ENCODE data around the gene NRXN3. TPM values are rescaled to one million over a fixed set of nuclear protein-coding genes. Genes with fewer than 3 reads are reported as not detected.

NRXN3 gene
- total and polyA plus RNA-seq, 2 of the 13 experiments (the other 11 are each of a cell fraction or from before 2014, with no cell fraction given): 0.03 TPM; not detected in 1

DNA sequence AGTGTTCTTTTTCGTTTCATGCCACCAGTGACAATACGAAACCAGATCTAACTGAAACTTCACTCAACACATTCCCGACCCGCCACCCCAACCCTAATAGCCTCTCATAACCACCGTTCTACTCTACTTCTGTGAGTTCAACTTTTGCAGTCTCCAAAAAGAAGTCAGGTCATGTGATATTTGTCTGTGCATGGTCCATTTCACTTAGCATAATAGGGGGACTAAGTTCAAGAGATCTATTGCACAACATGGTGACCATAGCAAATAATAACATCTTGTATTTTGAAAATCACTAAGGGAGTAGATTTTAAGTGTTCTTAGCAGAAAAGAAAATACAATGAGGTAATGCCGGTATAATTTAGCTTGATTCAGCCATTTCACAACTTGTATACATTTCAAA is 1664.7 kb downstream of the NRXN3 start (continued):
- no peak for TF ChIP-seq ZNF496 (CRISPR knock-in tag; IDR thresholded peaks at IDR 0.05; ENCODE audit: insufficient replicate concordance)
- no peak for TF ChIP-seq CEBPG (CRISPR knock-in tag; IDR thresholded peaks at IDR 0.05)

DNA sequence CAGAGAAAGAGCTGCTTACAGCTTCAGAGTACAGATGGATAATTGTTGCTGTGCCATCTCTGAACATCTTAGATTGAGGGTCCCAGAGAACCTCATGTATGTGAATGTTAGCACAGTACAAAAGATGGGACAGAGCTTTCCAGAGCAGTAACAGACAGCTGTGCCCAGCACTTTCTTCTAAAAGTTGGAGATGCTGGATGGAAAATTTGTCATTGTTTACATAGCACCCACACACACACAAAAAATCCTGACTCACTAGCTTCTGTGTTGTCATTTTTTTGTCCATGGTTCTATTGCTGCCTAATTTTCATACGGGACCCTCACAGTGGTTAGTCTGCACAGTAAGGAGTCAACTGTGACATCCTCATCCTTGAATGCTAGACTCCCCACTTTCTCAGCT is 1666.4 kb downstream of the NRXN3 start:
- H3K36me3 ChIP-seq (replicated peaks in 1 of 2; ENCODE audit: control insufficient read depth in 1 of 2, insufficient read depth in 2 of 2, low read length in 2 of 2): no peaks in the 10 kb centered on the region
- ChIA-PET CTCF (ENCODE audit: low intra/inter-chr PET ratio, low total read pairs) (no interaction called here), POLR2A (no interaction called here)
- H2AFZ ChIP-seq (ENCODE audit: low read length): no peak overlapping the region
- no peak overlapping the region for H3K9ac ChIP-seq (ENCODE audit: insufficient read depth, low read depth, low read length)
- H4K20me1 ChIP-seq (ENCODE audit: insufficient read depth, low read length): no peaks in the 10 kb centered on the region
- no TSS peak for BruUV-seq (replicated peaks)
- no peaks in the 10 kb centered on the region for H3K4me1 ChIP-seq (ENCODE audit: insufficient read depth, low read length)
- no peak for ATAC-seq
- no peaks in the 10 kb centered on the region for H3K79me2 ChIP-seq (ENCODE audit: insufficient read depth, low read length)
- DNase-seq (ENCODE audit: low spot score): no peak
- H3K9me3 ChIP-seq (ENCODE audit: low read length): peaks cover 75% of the 10 kb centered on the region
- no peak overlapping the region for H3K27ac ChIP-seq (ENCODE audit: extremely low read length, insufficient read depth, low read length)
- no peak overlapping the region for H3K4me2 ChIP-seq (ENCODE audit: low read depth, low read length)
- in situ Hi-C loops (cut with HindIII; ENCODE audit: extremely low pct_ligation_motif_present, low pct_unique_long_range_greater_than_20kb) (no loop called here), intact Hi-C loops (cut with micrococcal nuclease; ENCODE audit: unreplicated experiment) (loop anchor here (5.0 kb wide), 1 partner anchor 336 kb away; no protein-coding TSS in a partner anchor)
- TF ChIP-seq EP300 (IDR thresholded peaks at IDR 0.05; ENCODE audit: low read depth in 2 of 2, low read length in 2 of 2) (no peak), EP300 (CRISPR knock-in tag; IDR thresholded peaks at IDR 0.05; ENCODE audit: borderline replicate concordance) (no peak), RFX5 (IDR thresholded peaks at IDR 0.05; ENCODE audit: low read depth, low read length) (no peak), MBNL3 (CRISPR knock-in tag; conservative IDR thresholded peaks at IDR 0.05) (no peak), PHB2 (IDR thresholded peaks at IDR 0.05; ENCODE audit: partially characterized antibody) (no peak), ZFP1 (CRISPR knock-in tag; IDR thresholded peaks at IDR 0.05) (no peak), FOXK2 (IDR thresholded peaks at IDR 0.05) (no peak), ZNF383 (CRISPR knock-in tag; IDR thresholded peaks at IDR 0.05; ENCODE audit: borderline replicate concordance) (no peak), ZMYM4 (CRISPR knock-in tag; IDR thresholded peaks at IDR 0.05) (no peak), ZNF350 (CRISPR knock-in tag; IDR thresholded peaks at IDR 0.05; ENCODE audit: borderline replicate concordance, low read depth) (no peak), SRSF4 (IDR thresholded peaks at IDR 0.05; ENCODE audit: low read depth, low read length, poor library complexity, severe bottlenecking) (no peak)
- TF ChIP-seq, protein P1, sequence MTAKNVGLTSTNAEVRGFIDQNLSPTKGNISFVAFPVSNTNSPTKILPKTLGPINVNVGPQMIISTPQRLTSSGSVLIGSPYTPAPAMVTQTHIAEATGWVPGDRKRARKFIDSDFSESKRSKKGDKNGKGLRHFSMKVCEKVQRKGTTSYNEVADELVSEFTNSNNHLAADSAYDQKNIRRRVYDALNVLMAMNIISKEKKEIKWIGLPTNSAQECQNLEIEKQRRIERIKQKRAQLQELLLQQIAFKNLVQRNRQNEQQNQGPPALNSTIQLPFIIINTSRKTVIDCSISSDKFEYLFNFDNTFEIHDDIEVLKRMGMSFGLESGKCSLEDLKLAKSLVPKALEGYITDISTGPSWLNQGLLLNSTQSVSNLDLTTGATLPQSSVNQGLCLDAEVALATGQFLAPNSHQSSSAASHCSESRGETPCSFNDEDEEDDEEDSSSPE (CRISPR knock-in tag; IDR thresholded peaks at IDR 0.05): no peak
- TF ChIP-seq, protein P2, sequence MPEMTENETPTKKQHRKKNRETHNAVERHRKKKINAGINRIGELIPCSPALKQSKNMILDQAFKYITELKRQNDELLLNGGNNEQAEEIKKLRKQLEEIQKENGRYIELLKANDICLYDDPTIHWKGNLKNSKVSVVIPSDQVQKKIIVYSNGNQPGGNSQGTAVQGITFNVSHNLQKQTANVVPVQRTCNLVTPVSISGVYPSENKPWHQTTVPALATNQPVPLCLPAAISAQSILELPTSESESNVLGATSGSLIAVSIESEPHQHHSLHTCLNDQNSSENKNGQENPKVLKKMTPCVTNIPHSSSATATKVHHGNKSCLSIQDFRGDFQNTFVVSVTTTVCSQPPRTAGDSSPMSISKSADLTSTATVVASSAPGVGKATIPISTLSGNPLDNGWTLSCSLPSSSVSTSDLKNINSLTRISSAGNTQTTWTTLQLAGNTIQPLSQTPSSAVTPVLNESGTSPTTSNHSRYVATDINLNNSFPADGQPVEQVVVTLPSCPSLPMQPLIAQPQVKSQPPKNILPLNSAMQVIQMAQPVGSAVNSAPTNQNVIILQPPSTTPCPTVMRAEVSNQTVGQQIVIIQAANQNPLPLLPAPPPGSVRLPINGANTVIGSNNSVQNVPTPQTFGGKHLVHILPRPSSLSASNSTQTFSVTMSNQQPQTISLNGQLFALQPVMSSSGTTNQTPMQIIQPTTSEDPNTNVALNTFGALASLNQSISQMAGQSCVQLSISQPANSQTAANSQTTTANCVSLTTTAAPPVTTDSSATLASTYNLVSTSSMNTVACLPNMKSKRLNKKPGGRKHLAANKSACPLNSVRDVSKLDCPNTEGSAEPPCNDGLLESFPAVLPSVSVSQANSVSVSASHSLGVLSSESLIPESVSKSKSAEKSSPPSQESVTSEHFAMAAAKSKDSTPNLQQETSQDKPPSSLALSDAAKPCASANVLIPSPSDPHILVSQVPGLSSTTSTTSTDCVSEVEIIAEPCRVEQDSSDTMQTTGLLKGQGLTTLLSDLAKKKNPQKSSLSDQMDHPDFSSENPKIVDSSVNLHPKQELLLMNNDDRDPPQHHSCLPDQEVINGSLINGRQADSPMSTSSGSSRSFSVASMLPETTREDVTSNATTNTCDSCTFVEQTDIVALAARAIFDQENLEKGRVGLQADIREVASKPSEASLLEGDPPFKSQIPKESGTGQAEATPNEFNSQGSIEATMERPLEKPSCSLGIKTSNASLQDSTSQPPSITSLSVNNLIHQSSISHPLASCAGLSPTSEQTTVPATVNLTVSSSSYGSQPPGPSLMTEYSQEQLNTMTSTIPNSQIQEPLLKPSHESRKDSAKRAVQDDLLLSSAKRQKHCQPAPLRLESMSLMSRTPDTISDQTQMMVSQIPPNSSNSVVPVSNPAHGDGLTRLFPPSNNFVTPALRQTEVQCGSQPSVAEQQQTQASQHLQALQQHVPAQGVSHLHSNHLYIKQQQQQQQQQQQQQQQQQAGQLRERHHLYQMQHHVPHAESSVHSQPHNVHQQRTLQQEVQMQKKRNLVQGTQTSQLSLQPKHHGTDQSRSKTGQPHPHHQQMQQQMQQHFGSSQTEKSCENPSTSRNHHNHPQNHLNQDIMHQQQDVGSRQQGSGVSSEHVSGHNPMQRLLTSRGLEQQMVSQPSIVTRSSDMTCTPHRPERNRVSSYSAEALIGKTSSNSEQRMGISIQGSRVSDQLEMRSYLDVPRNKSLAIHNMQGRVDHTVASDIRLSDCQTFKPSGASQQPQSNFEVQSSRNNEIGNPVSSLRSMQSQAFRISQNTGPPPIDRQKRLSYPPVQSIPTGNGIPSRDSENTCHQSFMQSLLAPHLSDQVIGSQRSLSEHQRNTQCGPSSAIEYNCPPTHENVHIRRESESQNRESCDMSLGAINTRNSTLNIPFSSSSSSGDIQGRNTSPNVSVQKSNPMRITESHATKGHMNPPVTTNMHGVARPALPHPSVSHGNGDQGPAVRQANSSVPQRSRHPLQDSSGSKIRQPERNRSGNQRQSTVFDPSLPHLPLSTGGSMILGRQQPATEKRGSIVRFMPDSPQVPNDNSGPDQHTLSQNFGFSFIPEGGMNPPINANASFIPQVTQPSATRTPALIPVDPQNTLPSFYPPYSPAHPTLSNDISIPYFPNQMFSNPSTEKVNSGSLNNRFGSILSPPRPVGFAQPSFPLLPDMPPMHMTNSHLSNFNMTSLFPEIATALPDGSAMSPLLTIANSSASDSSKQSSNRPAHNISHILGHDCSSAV (CRISPR knock-in tag; IDR thresholded peaks at IDR 0.05; ENCODE audit: borderline replicate concordance): no peak
- no peaks in the 10 kb centered on the region for H3K27me3 ChIP-seq (ENCODE audit: control insufficient read depth in 1 of 2, insufficient read depth in 2 of 2, low read length in 2 of 2)
- WGBS (ENCODE audit: low lambda C conversion rate): 76% methylated on average over 1 of the region's 1 CpG
- no peak overlapping the region for H3K4me3 ChIP-seq (replicated peaks in 1 of 3; ENCODE audit: insufficient read depth in 1 of 3, low read depth in 2 of 3, low read length in 3 of 3)
- no peak for FAIRE-seq

All from HepG2 (cell line).